Hepatocyte (in vitro differentiated cells): ENCODE results near the gene LRRC14B. TPM values are rescaled to one million over a fixed set of nuclear protein-coding genes. Genes with fewer than 3 reads are reported as not detected.
"Not testable (repeated sequence)": the region's sequence is repeated elsewhere in the genome, so short reads cannot be mapped to it uniquely, and the experiment has no call there.

Experiments
- DNase-seq: peaks from one replicate; pipeline ENCODE4 v3.0.0-alpha.2; 2016; ENCODE audit warnings: low spot score
- H2AFZ ChIP-seq: fragments of 200-600 bp; sonication (generic); 2 replicates; pipeline ENCODE4 v1.6.0; 2016; ENCODE audit warnings: antibody characterized with exemption, mild to moderate bottlenecking
- H3K27ac ChIP-seq: fragments of 200-600 bp; sonication (generic); 2 replicates; pipeline ENCODE4 v1.5.1; 2016; ENCODE audit warnings: mild to moderate bottlenecking
- H3K27me3 ChIP-seq: fragments of 200-600 bp; sonication (generic); 2 replicates; pipeline ENCODE4 v1.6.1; 2016
- H3K36me3 ChIP-seq: fragments of 200-600 bp; sonication (generic); replicated peaks from 2 replicates; pipeline ENCODE4 v1.5.1; 2016; ENCODE audit warnings: low read depth; ENCODE audit not compliant: insufficient read depth
- H3K4me1 ChIP-seq: fragments of 200-600 bp; sonication (generic); 2 replicates; pipeline ENCODE4 v1.5.1; 2016; ENCODE audit warnings: mild to moderate bottlenecking, moderate library complexity; ENCODE audit not compliant: insufficient read depth
- H3K4me2 ChIP-seq: fragments of 200-600 bp; sonication (generic); 2 replicates; pipeline ENCODE4 v1.6.0; 2016
- H3K4me3 ChIP-seq: fragments of 200-600 bp; sonication (generic); 2 replicates; pipeline ENCODE4 v1.5.1; 2016; ENCODE audit warnings: mild to moderate bottlenecking
- H3K79me2 ChIP-seq: fragments of 200-600 bp; sonication (generic); 2 replicates; pipeline ENCODE4 v1.6.0; 2017; ENCODE audit warnings: mild to moderate bottlenecking
- H3K9me2 ChIP-seq: fragments of 200-600 bp; sonication (generic); replicated peaks from 2 replicates; pipeline ENCODE4 v1.6.0; 2017; ENCODE audit warnings: mild to moderate bottlenecking; ENCODE audit not compliant: insufficient read depth
- H3K9me3 ChIP-seq: fragments of 200-600 bp; sonication (generic); 2 replicates; pipeline ENCODE4 v1.5.1; 2016; ENCODE audit warnings: low read depth, mild to moderate bottlenecking
- H4K20me1 ChIP-seq: fragments of 200-600 bp; sonication (generic); 2 replicates; pipeline ENCODE4 v1.6.0; 2016; ENCODE audit warnings: mild to moderate bottlenecking; ENCODE audit not compliant: insufficient read depth, poor library complexity, severe bottlenecking
- CTCF ChIP-seq: fragments of 200-600 bp; sonication (generic); IDR thresholded peaks from 2 replicates; pipeline ENCODE4 v1.5.1; 2016; ENCODE audit warnings: antibody characterized with exemption, mild to moderate bottlenecking; ENCODE audit not compliant: poor library complexity
- EZH2 ChIP-seq: fragments of 200-600 bp; sonication (generic); IDR thresholded peaks from 2 replicates; pipeline ENCODE4 v1.6.1; 2016; ENCODE audit warnings: antibody characterized with exemption, mild to moderate bottlenecking, borderline replicate concordance
- EZH2phosphoT487 ChIP-seq: fragments of 200-600 bp; sonication (generic); IDR thresholded peaks from one replicate; pipeline ENCODE4 v1.6.1; 2018; ENCODE audit warnings: antibody characterized with exemption, mild to moderate bottlenecking, low read depth, moderate library complexity; ENCODE audit not compliant: unreplicated experiment, severe bottlenecking
- WGBS: methylation state at CpG from one replicate; pipeline ENCODE4 v1.1.6; 2016; ENCODE audit warnings: low lambda C conversion rate; ENCODE audit errors: missing lambda C conversion rate; 5-methylcytosine and 5-hydroxymethylcytosine counted together
- polyA plus RNA-seq: library from polyadenylated mRNA; unstranded; fragments of >200 nt; fragmentation: Nextera tagmentation; extraction: Ambion mirVana; gene quantifications from 2 replicates; pipeline ENCODE4 v1.2.1, GENCODE V29; 2016
- total RNA-seq: library from RNA; depleted of rRNA; stranded (reverse); fragments of >200 nt; gene quantifications from 2 replicates; pipeline ENCODE4 v1.2.3, GENCODE V29; 2014

Gene LRRC14B
- total and polyA plus RNA-seq, 2 experiments from 2014 or later = 0.18 TPM; not detected in 1

- H3K79me2 ChIP-seq = no peaks in the 10 kb centered on the region
- WGBS = 98% methylated on average over 7 of the region's 7 CpGs
- no peaks in the 10 kb centered on the region for H3K9me3 ChIP-seq
- H3K36me3 ChIP-seq = no peaks in the 10 kb centered on the region
- no peaks in the 10 kb centered on the region for H4K20me1 ChIP-seq
- no peaks in the 10 kb centered on the region for H3K27me3 ChIP-seq
- H3K4me1 ChIP-seq = no peaks in the 10 kb centered on the region
- no peak overlapping the region for H3K4me3 ChIP-seq
- no peak for DNase-seq
- TF ChIP-seq EZH2 (no peak), EZH2phosphoT487 (no peak), CTCF (no peak)
- H3K9me2 ChIP-seq = no peaks in the 10 kb centered on the region
- no peak overlapping the region for H3K27ac ChIP-seq
- H3K4me2 ChIP-seq = no peak overlapping the region
- no peak overlapping the region for H2AFZ ChIP-seq
These were observed 28.0 kb upstream of the LRRC14B start for GRCh38 chr5:163338-163620.

- Histone ChIP-seq H3K79me2 (no peaks in the 10 kb centered on the region), H3K36me3 (no peaks in the 10 kb centered on the region), H3K27me3 (no peaks in the 10 kb centered on the region), H3K4me3 (no peak overlapping the region), H3K4me2 (no peak overlapping the region), H4K20me1 (no peaks in the 10 kb centered on the region), H3K9me3 (no peaks in the 10 kb centered on the region), H3K27ac (no peak overlapping the region), H2AFZ (no peak overlapping the region), H3K4me1 (no peaks in the 10 kb centered on the region), H3K9me2 (no peaks in the 10 kb centered on the region)
- no peak for DNase-seq
- TF ChIP-seq EZH2 (no peak), CTCF (no peak), EZH2phosphoT487 (no peak)
- 88% methylated on average over 13 of the region's 13 CpGs for WGBS
These were observed 27.5 kb upstream of the LRRC14B start for GRCh38 chr5:163841-164240.

GRCh38 chr5:164244-164643 is 27.1 kb upstream of the LRRC14B start:
- H3K9me2 ChIP-seq = no peaks in the 10 kb centered on the region
- no peaks in the 10 kb centered on the region for H3K9me3 ChIP-seq
- H3K27ac ChIP-seq = no peak overlapping the region
- no peak for DNase-seq
- no peak overlapping the region for H2AFZ ChIP-seq
- H4K20me1 ChIP-seq = no peaks in the 10 kb centered on the region
- H3K4me3 ChIP-seq = no peak overlapping the region
- 89% methylated on average over 7 of the region's 14 CpGs for WGBS
- no peak overlapping the region for H3K4me2 ChIP-seq
- H3K27me3 ChIP-seq = no peaks in the 10 kb centered on the region
- TF ChIP-seq CTCF = no peak
- no peak for TF ChIP-seq EZH2phosphoT487
- TF ChIP-seq EZH2 = no peak
- no peaks in the 10 kb centered on the region for H3K36me3 ChIP-seq
- H3K4me1 ChIP-seq = no peaks in the 10 kb centered on the region
- no peaks in the 10 kb centered on the region for H3K79me2 ChIP-seq

GRCh38 chr5:164783-165182 is 26.5 kb upstream of the LRRC14B start:
- H3K4me3 ChIP-seq, H3K27me3 ChIP-seq, H3K79me2 ChIP-seq, H3K9me2 ChIP-seq, H3K4me2 ChIP-seq, DNase-seq, H3K36me3 ChIP-seq, H3K4me1 ChIP-seq, H3K9me3 ChIP-seq, H4K20me1 ChIP-seq, H2AFZ ChIP-seq, H3K27ac ChIP-seq: not testable (repeated sequence)
- WGBS = 100% methylated on average over 4 of the region's 25 CpGs
